Stimulated activated CD4-positive, alpha-beta T cell treated with anti-CD3 and anti-CD28 coated beads, Interleukin-15, amount 100 ng/mL, for 24 hours (primary cell): ENCODE measurements around the gene UGT1A6.
"Not testable (repeated sequence)": the region's sequence is repeated elsewhere in the genome, so short reads cannot be mapped to it uniquely, and the experiment has no call there.

Experiments
- DNase-seq: peaks from one replicate; pipeline ENCODE4 v3.0.0-alpha.2; 2020

Gene UGT1A6

GRCh38 chr2:233688341-233688740, 4.3 kb upstream of the UGT1A6 start:
- no peak for DNase-seq

DNA sequence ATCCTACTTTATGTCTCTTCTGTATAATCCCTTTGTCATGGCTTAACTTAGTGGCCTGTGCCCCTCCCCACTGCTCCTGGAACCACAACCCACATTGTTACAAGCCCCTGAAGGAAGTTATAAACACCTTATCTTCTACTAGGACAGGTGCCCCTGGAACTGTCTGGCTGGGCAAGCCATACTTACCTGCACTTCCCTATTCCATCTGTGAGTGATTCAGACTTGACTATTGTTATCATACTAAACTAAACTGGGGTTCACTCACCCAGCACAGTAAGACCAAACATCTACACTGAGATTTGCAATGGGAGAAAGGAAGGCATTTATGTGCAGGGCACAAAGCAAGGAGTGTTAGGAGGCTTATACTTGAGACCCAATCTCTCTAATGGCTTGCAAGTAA, 3.7 kb upstream of the UGT1A6 start:
- no peak for DNase-seq

- DNase-seq = no peak
These were observed 3.2 kb upstream of the UGT1A6 start for GRCh38 chr2:233689501-233689900.

- no peak for DNase-seq
These were observed 2.2 kb upstream of the UGT1A6 start for GRCh38 chr2:233690444-233690843.

DNA sequence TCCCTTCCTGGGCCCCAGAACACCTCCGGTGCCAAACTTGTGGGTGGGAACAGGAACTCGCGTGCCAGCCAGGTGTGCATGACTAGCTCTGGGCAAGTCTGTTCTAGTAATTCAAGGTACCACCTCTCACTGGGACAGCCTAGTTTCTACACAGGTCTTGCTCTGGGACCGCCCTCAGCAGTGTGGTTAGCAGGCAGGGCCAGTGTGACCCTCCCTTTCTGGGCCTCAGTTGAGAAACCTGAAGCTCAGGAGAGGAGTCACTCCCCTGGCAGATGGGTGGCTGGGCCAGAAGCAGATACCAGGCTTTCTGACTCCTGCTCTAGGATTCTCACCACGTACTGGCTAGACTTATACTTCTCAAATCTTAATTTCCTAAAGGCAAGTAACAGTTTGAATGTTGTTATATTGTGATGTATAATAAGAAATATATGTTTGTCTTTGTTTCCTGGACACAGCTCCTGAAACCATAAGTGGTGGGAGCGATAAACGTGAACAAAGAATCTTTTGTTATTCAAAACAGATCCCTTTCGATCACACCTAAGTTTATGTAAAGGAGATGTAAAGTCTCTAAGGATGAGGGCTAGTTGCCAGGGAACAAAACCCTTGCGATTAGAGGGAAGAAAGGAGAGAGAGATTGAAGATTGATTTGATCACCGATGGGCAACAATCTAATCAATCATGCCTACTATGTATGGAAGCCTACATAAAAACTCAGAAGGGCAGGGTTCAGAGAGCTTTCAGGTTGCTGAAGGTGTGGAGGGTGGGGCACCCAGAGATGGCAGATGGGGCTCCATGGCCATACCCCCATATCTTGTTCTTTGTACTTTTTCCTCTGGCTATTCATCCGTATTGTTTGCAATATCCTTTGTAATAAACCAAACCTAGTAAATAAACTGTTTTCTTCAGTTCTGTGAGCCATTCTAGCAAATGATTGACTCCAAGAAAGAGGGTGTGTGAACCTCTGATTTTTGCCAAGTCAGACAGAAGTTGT, 952 bp upstream of the UGT1A6 start:
- no peak for DNase-seq

GRCh38 chr2:233693963-233694362, 1.3 kb downstream of the UGT1A6 start:
- DNase-seq = no peak

GRCh38 chr2:233698740-233699139, 6.0 kb downstream of the UGT1A6 start:
- no peak for DNase-seq

DNA sequence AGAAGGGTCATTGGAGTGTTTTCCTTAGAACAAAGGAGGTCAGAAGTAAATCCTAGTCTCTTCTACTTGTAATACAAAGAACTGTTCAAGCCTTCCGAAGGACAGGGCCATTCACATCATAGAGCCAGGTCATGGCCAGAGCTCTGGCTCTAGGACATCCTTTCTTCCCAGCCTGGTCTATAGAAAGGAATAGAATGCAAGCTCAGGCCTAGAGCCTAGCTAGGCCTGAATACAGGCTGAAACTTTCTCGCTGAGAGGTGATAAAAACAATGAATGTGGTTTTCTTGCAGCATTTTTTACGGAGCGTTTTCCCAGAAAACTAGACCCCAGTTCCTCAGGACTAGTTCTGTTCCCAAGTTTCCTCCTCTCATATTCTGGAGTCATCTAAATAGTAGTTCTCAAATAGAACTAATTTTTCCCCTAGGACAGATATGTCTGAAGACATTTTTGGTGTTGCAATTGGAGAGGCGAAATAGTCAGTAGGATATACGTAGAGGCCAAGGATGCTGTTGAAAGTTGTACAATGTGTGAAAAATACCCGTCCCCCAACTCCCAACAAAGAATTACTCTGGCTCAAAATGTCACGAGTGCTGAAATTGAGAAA, 6.8 kb downstream of the UGT1A6 start:
- no peak for DNase-seq

GRCh38 chr2:233700028-233700635, 7.4 kb downstream of the UGT1A6 start:
- DNase-seq = no peak

DNA sequence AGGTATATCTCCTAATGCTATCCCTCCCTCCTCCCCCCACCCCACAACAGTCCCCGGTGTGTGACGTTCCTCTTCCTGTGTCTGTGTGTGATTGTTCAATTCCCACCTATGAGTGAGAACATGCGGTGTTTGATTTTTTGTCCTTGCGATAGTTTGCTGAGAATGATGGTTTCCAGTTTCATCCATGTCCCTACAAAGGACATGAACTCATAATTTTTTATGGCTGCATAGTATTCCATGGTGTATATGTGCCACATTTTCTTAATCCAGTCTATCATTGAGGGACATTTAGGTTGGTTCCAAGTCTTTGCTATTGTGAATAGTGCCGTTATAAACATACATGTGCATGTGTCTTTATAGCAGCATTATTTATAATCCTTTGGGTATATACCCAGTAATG, 8.2 kb downstream of the UGT1A6 start:
- not testable (repeated sequence) for DNase-seq

DNA sequence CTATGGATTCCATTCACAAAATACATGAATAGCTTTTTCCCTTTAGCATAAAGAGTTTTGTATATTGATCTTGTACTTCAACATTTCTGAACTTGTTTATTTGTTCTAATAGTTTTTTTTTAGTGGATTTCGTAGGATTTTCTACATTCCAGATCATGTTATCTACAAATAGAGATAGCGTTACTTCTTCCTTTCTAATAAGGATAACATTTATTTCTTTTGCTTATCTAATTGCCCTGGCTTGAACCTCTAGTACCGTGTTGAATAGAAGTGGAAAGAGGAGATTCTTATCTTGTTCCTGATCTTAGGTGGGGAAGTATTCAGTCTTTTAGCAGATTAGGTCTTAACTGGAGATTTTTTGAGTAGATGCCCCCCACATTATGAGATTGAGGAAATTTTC, 9.5 kb downstream of the UGT1A6 start:
- no peak for DNase-seq

DNA sequence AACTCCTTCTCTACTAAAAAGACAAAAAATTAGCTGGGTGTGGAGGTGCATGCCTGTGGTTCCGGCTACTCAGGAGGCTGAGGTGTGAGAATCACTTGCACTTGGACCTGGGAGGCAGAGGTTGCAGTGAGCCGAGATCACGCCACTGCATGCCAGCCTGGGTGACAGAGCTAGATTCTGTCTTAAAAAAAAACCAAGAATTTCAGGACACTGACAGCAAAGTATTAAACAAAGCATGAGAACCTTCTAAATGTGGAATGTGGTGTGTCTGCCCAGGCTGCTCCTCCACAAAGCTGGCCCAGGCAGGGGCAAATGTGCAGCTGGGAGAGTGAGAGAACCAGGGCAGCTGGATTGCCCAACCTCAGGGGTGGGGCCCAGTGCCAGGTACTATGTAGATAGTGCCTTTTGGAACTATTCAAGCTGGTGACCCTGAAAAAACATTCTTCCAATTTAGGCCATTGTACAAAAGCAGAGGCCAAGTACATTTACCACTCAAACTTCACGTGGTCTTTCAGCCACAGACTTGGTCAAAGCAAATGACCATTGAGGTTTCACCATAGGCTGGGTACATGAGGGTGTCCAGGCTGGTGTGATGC, 13.3 kb downstream of the UGT1A6 start:
- DNase-seq = no peak

DNA sequence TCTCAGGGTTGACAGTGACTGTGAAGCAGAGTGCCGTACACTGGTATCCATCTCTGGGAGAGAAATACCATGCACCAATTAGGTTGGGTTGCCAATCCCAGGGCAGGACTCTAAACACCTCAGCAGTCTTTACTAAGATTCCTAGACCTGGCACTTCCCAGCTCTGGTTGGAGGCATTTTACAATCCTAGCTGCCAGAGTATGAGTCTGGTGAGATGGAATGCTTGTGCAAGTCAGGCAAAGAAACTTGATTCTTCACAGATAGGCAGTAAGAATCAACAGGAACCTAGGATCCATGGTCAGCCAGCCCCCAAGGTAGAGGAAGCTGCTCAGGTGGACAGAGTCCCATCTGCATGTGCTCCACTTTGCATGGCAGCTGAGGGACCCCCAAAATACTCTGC, 14.0 kb downstream of the UGT1A6 start:
- no peak for DNase-seq

GRCh38 chr2:233707940-233708644, 15.4 kb downstream of the UGT1A6 start:
- no peak for DNase-seq

DNA sequence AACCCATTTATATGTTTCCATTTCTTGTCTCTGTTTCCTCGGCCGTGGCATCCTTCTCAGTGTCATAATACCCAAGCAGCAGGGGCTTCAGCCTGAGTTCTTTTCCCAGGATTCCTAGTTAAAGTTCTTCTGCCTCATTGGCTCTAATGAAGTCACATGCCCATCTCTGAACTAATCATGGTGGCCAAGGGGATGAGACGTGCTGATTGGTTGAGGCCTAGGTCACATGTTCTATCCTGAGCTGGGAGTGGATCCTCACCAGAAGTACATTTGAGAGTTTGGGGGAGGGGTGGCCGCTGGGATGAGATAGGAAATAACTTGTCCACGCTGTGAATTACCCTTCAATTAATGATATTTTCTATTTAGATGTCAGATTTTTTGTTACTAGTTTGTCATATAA, 16.3 kb downstream of the UGT1A6 start:
- DNase-seq = no peak

GRCh38 chr2:233711312-233712008, 18.8 kb downstream of the UGT1A6 start:
- peak; percentile 82 for DNase-seq

- DNase-seq = no peak
These were observed 20.0 kb downstream of the UGT1A6 start, which contains the start of gene UGT1A5 for GRCh38 chr2:233712611-233713261. Gene UGT1A5, plus strand, starts transcription at chr2:233712907. Its CDS starts 85 bp downstream, at chr2:233712992.

GRCh38 chr2:233713262-233713615, 20.5 kb downstream of the UGT1A6 start:
- DNase-seq = no peak

DNA sequence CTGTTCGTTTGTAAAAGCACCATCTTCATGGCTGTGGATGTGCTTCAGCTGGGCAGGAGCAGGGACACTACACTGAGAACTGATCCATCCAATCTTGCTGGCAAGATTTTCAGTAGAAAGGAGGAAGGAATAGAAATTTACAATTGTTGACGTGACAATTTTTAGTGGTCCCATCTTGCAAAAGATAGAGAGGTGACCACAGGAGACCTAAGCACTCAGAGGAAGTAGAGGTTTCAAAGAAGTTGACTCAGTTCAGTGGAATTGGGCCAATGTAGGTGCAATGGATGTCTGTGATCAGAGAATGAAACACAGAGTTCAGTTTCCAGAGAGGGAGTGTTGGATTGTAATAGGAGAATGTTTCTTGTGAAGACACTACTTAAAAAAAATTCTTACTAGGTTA, 21.4 kb downstream of the UGT1A6 start:
- no peak for DNase-seq

- no peak for DNase-seq
These were observed 25.9 kb downstream of the UGT1A6 start, which contains the start of gene UGT1A4 for GRCh38 chr2:233718552-233718951. Gene UGT1A4, plus strand, starts transcription at chr2:233718736. Its CDS starts 85 bp downstream, at chr2:233718821.

DNA sequence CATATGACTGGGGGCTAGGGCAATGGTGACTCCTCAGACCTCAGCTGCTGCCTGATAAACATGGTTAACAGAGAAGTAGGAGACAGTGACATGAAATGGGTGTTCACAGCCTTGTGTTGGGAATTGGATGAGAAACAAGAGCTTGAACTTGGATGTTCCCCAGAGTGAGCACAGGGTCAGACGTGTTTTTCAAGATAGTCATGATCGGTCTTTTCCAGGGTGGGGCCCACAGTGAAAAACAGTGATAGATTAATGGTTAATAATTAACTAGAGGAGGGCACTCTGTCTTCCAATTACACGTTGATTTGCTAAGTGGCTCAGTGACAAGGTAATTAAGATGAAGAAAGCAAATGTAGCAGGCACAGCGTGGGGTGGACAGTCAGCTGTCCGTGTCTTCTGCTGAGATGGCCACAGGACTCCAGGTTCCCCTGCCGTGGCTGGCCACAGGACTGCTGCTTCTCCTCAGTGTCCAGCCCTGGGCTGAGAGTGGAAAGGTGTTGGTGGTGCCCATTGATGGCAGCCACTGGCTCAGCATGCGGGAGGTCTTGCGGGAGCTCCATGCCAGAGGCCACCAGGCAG, 36.1 kb downstream of the UGT1A6 start, which contains the start of gene UGT1A3:
TSS of gene UGT1A3 (plus strand) at position 320 of the 579 bp plus-strand sequence. CDS start at position 405, 85 bp downstream.
- DNase-seq = no peak
